ENCODE results near the gene LMLN. TPM values are rescaled to one million over a fixed set of nuclear protein-coding genes. Genes with fewer than 3 reads are reported as not detected.

LMLN gene
- total and polyA plus RNA-seq, 2 of the 8 experiments (the other 6 are each of a cell fraction or from before 2014, with no cell fraction given), result 3.9 to 5.0 TPM

- Histone ChIP-seq H3K56ac (replicated peaks; ENCODE audit: insufficient read length, low read depth, low read length) (no peak overlapping the region), H3K14ac (ENCODE audit: insufficient read length) (no peak overlapping the region), H3K4me2 (ENCODE audit: insufficient read depth in 1 of 2, low read depth in 2 of 2, low read length in 2 of 2) (no peak overlapping the region), H4K91ac (replicated peaks; ENCODE audit: insufficient read length, low read length) (no peak overlapping the region), H3K4me3 (ENCODE audit: extremely low read depth in 1 of 4, insufficient read depth in 2 of 4, low read depth in 3 of 4, low read length in 4 of 4) (no peak overlapping the region), H3K9ac (replicated peaks in 1 of 4; ENCODE audit: extremely low read depth in 1 of 4, low read depth in 3 of 4, low read length in 3 of 4) (no peak overlapping the region), H3K36me3 (ENCODE audit: control insufficient read depth in 2 of 4, insufficient read depth in 4 of 4, low read length in 3 of 4) (no peaks in the 10 kb centered on the region), H2BK5ac (ENCODE audit: low read depth, low read length) (no peak overlapping the region), H3K9me3 (ENCODE audit: insufficient read depth in 2 of 2, low read depth in 1 of 2, low read length in 1 of 2) (peaks cover 3 to 6% of the 10 kb centered on the region in 2 experiments; a peak in 2 of 4 replicates), H3K18ac (ENCODE audit: extremely low read depth, low read length) (no peak overlapping the region), H4K20me1 (replicated peaks in 1 of 2; ENCODE audit: control insufficient read depth in 1 of 2, insufficient read depth in 2 of 2, low read length in 2 of 2) (no peaks in the 10 kb centered on the region), H3K27me3 (replicated peaks in 1 of 4; ENCODE audit: control insufficient read depth in 3 of 4, extremely low read depth in 1 of 4, insufficient read depth in 3 of 4, low read length in 3 of 4) (no peaks in the 10 kb centered on the region), H3K23ac (ENCODE audit: insufficient read length) (no peak overlapping the region), H2BK120ac (replicated peaks; ENCODE audit: low read depth, low read length) (no peak overlapping the region), H4K5ac (ENCODE audit: insufficient read length, low read depth, low read length) (no peak overlapping the region), H3K4me1 (replicated peaks in 1 of 4; ENCODE audit: control insufficient read depth in 3 of 4, insufficient read depth in 4 of 4, low read length in 3 of 4) (no peaks in the 10 kb centered on the region), H3K4ac (replicated peaks; ENCODE audit: insufficient read length, low read depth, low read length) (no peak overlapping the region), H3K23me2 (ENCODE audit: low read depth, low read length) (no peaks in the 10 kb centered on the region), H3K79me1 (ENCODE audit: low read depth, low read length) (no peaks in the 10 kb centered on the region), H3K79me2 (ENCODE audit: control insufficient read depth in 1 of 2, insufficient read depth in 2 of 2, low read length in 2 of 2) (no peaks in the 10 kb centered on the region), H2AK5ac (ENCODE audit: low read depth, low read length) (no peak overlapping the region), H4K8ac (ENCODE audit: extremely low read depth, insufficient read depth, low read length) (no peak overlapping the region), H2BK12ac (ENCODE audit: low read depth, low read length) (no peak overlapping the region), H2AFZ (ENCODE audit: low read length) (no peak overlapping the region), H2BK20ac (ENCODE audit: low read length) (no peak overlapping the region), H3K27ac (ENCODE audit: low read depth, low read length) (no peak overlapping the region), H2BK15ac (ENCODE audit: low read length) (no peak overlapping the region)
- ChIA-PET CTCF (ENCODE audit: partially characterized antibody) (no interaction called here), POLR2A (ENCODE audit: partially characterized antibody) (no interaction called here)
- FAIRE-seq (no peak), DNase-seq (ENCODE audit: low read depth in 1 of 2, low spot score in 2 of 2) (no peak)
- TF ChIP-seq BCL11A (IDR thresholded peaks at IDR 0.05; ENCODE audit: low read depth in 2 of 2, low read length in 2 of 2), result no peak
- TF ChIP-seq SP2 (IDR thresholded peaks at IDR 0.05; ENCODE audit: low read length), result no peak
- TF ChIP-seq GABPA (IDR thresholded peaks at IDR 0.05; ENCODE audit: borderline replicate concordance, insufficient read depth, low read length), result no peak
- TF ChIP-seq E2F6 (IDR thresholded peaks at IDR 0.05), result no peak
- TF ChIP-seq CTBP2 (IDR thresholded peaks at IDR 0.05; ENCODE audit: borderline replicate concordance, insufficient read depth, insufficient read length, low read length), result no peak
- no peak for TF ChIP-seq ATF3 (IDR thresholded peaks at IDR 0.05; ENCODE audit: insufficient read depth, low read depth, low read length)
- 96% methylated on average over 3 of the region's 3 CpGs; no CpG with 5 or more reads in 1 of the 2 experiments for WGBS, 2 experiments (ENCODE audit: extremely low coverage in 1 of 2, insufficient coverage in 1 of 2, insufficient read length in 1 of 2, insufficient replicate concordance in 2 of 2, low coverage in 1 of 2, low lambda C conversion rate in 2 of 2, missing lambda C conversion rate in 1 of 2)
Measured at GRCh38 chr3:197970588-197970987, 10.6 kb downstream of the LMLN start.

All from H1 (cell line).